Measurements from ENCODE around the gene E2F4. TPM values are rescaled to one million over a fixed set of nuclear protein-coding genes. Genes with fewer than 3 reads are reported as not detected.

E2F4 gene
- total RNA-seq, 4 donors from 2014 or later = 84.9 to 156 (median 107) TPM

GRCh38 chr16:67238278-67238575 lies 46.3 kb downstream of the E2F4 start:
- no peak for TF ChIP-seq CTCF (IDR thresholded peaks at IDR 0.05)
- no peak for ATAC-seq (ENCODE audit: low FRiP score)
- no peak for DNase-seq (ENCODE audit: low spot score)

- no peak for ATAC-seq (ENCODE audit: low FRiP score)
- no peak for TF ChIP-seq CTCF (IDR thresholded peaks at IDR 0.05)
- no peak for DNase-seq (ENCODE audit: low spot score)
Measured at GRCh38 chr16:67238806-67239470, 47.0 kb downstream of the E2F4 start.

- no peak for ATAC-seq (ENCODE audit: low FRiP score)
Measured at GRCh38 chr16:67240506-67240905, 48.6 kb downstream of the E2F4 start.

GRCh38 chr16:67241008-67241900 lies 49.3 kb downstream of the E2F4 start:
- DNase-seq (ENCODE audit: low spot score) (no peak), ATAC-seq (ENCODE audit: low FRiP score) (peak; percentile 74)
- TF ChIP-seq CTCF (IDR thresholded peaks at IDR 0.05) = no peak

More at GRCh38 chr16:67240506-67240905, 48.6 kb downstream of the E2F4 start:
- DNase-seq (ENCODE audit: low spot score) = no peak
- TF ChIP-seq CTCF (IDR thresholded peaks at IDR 0.05) = no peak

GRCh38 chr16:67242138-67242730 lies 50.3 kb downstream of the E2F4 start:
- no peak for ATAC-seq (ENCODE audit: low FRiP score)
- TF ChIP-seq CTCF (IDR thresholded peaks at IDR 0.05) = no peak
- DNase-seq (ENCODE audit: low spot score) = no peak

- DNase-seq (ENCODE audit: low spot score) (no peak), ATAC-seq (ENCODE audit: low FRiP score) (no peak)
- no peak for TF ChIP-seq CTCF (IDR thresholded peaks at IDR 0.05)
Measured at GRCh38 chr16:67243481-67243880, 51.5 kb downstream of the E2F4 start.

All from omental fat pad (tissue), 4 donors.